ENCODE measurements around the gene CAMSAP3.

The CAMSAP3 gene, protein sequence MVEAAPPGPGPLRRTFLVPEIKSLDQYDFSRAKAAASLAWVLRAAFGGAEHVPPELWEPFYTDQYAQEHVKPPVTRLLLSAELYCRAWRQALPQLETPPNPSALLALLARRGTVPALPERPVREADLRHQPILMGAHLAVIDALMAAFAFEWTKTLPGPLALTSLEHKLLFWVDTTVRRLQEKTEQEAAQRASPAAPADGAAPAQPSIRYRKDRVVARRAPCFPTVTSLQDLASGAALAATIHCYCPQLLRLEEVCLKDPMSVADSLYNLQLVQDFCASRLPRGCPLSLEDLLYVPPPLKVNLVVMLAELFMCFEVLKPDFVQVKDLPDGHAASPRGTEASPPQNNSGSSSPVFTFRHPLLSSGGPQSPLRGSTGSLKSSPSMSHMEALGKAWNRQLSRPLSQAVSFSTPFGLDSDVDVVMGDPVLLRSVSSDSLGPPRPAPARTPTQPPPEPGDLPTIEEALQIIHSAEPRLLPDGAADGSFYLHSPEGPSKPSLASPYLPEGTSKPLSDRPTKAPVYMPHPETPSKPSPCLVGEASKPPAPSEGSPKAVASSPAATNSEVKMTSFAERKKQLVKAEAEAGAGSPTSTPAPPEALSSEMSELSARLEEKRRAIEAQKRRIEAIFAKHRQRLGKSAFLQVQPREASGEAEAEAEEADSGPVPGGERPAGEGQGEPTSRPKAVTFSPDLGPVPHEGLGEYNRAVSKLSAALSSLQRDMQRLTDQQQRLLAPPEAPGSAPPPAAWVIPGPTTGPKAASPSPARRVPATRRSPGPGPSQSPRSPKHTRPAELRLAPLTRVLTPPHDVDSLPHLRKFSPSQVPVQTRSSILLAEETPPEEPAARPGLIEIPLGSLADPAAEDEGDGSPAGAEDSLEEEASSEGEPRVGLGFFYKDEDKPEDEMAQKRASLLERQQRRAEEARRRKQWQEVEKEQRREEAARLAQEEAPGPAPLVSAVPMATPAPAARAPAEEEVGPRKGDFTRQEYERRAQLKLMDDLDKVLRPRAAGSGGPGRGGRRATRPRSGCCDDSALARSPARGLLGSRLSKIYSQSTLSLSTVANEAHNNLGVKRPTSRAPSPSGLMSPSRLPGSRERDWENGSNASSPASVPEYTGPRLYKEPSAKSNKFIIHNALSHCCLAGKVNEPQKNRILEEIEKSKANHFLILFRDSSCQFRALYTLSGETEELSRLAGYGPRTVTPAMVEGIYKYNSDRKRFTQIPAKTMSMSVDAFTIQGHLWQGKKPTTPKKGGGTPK

DNA sequence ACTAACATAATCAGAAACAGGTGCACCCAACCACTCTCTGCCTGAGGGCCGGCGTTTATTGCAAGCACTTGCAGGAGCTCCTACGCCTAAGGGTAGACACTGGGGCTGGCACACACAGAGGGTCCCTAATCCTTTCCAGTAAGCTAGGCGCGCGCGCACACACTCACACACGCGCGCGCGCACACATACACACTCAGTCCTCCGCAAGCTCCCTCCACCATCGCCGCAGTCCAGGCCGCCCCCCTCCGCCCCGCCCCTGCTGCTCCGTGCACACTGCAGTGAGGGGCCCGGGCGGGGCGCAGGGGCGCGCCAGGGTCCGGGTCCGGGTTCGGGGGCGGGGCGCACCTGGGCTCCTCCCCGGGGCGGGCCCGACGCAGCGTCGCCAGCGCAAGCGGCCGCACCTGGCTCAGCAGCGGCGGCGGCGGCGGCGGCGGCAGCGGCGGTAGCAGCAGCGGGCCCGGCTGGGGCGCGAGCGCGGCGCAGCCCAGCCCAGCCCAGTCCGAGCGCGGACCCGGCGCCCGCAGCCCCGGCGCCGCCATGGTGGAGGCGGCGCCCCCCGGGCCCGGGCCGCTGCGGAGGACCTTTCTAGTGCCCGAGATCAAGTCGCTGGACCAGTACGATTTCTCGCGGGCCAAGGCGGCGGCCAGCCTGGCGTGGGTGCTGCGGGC lies at the start of gene CAMSAP3:
Gene CAMSAP3, plus strand, starts transcription at position 398 of the 668 bp plus-strand sequence. Its CDS starts 140 bp downstream, at position 538.
- DNase-seq (ENCODE audit: low read depth) = peak; percentile 22

DNA sequence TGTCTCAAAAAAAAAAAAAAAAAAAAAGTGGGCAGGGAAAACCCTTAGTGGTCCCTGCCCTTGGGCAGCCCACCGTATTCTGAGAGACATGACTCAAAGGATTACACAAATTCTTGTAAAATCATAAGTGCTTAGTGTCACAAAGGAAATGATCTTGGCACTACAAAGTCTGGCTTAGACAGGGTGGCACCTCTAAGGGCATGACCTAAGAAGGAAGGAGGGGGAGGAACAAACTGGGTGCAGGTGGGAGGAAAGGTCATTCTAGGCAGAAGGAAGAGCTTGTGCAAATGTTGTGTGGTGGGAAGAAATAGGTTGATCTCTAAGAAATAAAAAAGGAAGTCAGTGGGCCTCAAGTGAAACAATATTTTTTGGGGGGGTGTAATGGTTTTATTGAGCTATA lies 49.8 kb upstream of the CAMSAP3 start:
- DNase-seq (ENCODE audit: low read depth) = no peak

DNA sequence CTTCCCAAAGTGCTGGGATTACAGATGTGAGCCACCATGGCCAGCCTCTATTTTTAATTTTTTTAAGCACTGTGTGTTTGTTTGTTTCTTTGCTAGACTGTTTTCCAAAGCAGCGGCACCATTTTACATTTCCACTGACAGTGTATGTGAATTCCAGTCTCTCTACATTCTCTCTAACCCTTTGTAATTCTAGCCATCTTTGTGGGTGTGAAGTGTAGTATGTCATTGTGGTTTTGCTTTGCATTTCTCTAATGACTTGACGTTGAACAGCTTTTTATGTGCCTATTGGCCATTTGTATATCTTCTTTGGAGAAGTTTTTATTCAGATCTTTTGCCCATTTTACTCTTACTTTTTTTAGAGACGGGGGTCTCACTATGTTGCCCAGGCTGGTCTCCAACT lies 48.5 kb upstream of the CAMSAP3 start:
- DNase-seq (ENCODE audit: low read depth) = no peak

DNA sequence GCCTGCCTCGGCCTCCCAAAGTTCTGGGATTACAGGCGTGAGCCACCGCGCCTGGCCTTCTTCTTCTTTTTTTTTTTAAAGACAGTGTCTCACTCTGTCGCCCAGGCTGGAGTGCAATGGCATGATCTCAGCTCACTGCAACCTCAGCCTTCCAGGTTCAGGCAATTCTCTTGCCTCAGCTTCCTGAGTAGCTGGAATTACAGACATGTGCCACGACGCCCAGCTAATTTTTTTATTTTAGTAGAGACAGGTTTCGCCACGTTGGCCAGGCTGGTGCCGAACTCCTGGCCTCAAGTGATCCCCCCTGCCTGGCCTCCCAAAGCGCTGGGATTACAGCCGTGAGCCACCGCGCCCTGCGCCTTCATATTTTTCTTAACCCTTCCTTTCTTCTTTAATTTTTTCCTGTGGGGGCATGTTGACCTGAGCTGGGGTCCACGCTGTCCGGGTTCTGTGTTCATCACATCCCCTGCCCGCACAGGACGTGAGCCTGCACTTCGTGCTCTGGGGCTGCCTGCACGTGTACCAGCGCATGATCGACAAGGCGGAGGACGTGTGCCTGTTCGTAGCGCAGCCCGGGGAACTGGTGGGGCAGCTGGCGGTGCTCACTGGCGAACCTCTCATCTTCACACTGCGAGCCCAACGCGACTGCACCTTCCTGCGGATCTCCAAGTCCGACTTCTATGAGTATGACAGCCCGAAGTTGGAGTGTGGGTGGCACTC lies 46.1 kb upstream of the CAMSAP3 start:
- DNase-seq (ENCODE audit: low read depth) = no peak

DNA sequence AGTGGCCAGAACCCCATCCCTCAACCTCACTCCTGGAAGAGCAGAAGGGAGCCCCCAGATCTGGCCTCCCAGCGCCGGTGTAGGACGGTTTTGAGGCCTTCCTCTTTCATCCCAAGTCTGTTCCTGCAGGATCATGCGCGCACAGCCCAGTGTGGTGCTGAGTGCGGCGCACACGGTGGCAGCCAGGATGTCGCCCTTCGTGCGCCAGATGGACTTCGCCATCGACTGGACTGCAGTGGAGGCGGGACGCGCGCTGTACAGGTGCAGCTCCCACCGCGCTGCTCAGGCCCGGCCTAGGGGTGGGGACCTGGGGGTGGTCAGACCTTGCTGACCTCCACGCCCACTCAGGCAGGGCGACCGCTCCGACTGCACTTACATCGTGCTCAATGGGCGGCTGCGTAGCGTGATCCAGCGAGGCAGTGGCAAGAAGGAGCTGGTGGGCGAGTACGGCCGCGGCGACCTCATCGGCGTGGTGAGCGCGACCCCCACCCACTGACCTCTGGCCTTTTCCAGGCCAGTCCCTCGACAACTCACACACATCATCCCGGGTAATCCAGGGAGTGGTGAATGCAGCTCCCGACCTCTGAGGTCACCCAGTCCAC lies 45.4 kb upstream of the CAMSAP3 start:
- DNase-seq (ENCODE audit: low read depth) = no peak

DNA sequence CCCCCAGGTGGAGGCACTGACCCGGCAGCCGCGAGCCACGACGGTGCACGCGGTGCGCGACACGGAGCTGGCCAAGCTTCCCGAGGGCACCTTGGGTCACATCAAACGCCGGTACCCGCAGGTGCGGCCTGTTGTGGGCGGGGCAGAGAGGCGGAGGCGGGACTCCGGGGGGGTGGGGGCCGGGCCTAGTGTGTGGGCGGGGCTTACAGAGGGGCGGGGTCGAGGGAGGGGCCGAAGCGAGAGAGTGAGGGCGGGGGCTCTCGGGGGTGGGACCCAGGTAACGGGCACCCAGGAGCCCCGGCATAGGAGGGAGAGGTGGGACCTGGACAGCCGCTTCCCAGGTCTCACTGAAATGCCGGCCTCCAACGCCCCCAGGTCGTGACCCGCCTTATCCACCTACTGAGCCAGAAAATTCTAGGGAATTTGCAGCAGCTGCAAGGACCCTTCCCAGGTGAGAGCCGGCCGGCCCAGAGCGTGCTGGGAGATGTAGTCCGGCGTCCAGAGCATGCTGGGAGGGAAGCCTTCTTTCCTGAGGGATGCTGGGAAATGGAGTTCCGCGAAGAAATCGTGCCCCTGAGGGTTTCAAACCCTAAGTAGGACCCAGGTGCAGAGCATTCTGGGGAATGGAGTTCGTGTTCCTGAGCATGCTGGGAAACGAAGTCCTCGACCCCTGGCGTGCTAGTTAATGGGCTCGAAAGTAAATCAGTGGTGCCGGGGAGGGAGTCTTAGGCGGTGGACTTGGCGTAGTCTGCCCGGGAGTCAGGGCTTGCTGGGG lies 44.5 kb upstream of the CAMSAP3 start:
- DNase-seq (ENCODE audit: low read depth) = no peak

DNA sequence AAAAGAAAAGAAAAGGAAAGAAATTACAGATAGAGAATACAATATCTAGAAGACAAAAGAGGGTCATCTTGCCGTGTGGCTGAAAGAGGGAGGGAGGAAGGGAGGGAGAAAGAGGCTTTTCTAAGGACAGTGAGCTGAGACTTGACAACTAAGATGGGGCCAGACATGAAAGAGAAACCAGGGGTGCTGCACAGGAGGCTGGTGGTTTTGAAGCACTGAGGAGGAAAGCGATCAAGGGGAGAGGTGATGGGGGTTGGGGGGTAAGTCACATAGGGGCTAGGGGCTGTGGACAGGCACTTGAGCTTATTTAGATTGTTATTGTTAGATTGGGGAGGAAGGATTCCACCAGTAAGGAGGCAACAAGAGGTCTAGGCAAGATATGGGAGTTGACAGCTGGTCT lies 42.9 kb upstream of the CAMSAP3 start:
- DNase-seq (ENCODE audit: low read depth) = no peak

DNA sequence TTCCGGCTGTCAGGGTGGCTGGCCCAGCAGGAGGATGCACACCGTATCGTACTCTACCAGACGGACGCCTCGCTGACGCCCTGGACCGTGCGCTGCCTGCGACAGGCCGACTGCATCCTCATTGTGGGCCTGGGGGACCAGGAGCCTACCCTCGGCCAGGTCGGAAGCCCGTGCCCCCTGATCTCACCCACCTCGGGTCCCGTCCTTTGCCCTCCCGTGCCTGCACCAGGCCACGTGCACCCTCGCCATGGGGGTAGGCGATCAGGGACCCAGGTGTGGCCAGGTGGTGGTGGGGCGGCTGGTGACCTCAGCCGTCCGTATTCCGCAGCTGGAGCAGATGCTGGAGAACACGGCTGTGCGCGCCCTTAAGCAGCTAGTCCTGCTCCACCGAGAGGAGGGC lies 41.1 kb upstream of the CAMSAP3 start:
- DNase-seq (ENCODE audit: low read depth) = no peak

DNA sequence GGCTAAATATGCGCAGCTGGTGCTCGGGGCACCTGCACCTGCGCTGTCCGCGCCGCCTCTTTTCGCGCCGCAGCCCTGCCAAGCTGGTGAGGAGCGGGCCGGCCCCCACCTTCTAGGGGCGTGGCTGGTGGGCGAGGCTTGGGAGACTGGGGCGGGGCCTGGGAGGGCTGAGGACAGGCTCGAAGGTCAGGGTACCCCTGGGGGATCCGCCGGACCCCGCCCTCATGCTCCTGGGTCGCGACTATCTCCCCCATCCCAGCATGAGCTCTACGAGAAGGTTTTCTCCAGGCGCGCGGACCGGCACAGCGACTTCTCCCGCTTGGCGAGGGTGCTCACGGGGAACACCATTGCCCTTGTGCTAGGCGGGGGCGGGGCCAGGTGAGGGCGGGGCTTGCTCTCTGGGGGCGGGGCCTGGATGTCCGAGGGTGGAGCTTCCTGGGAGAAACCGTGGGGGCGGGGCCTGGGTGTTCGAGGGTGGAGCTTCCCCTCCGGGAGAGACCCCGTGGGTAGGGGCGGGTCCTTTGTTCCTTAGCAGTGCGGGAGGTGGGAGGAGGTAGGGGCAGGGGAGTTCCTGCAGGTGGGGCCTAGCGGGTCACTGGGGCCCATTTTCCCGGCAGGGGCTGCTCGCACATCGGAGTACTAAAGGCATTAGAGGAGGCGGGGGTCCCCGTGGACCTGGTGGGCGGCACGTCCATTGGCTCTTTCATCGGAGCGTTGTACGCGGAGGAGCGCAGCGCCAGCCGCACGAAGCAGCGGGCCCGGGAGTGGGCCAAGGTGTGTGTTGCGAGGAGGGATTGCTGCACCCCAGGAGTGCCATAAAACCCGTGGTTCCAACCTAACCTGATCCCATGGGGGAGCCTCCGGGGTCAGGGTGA lies 40.4 kb upstream of the CAMSAP3 start:
- no peak for DNase-seq (ENCODE audit: low read depth)

DNA sequence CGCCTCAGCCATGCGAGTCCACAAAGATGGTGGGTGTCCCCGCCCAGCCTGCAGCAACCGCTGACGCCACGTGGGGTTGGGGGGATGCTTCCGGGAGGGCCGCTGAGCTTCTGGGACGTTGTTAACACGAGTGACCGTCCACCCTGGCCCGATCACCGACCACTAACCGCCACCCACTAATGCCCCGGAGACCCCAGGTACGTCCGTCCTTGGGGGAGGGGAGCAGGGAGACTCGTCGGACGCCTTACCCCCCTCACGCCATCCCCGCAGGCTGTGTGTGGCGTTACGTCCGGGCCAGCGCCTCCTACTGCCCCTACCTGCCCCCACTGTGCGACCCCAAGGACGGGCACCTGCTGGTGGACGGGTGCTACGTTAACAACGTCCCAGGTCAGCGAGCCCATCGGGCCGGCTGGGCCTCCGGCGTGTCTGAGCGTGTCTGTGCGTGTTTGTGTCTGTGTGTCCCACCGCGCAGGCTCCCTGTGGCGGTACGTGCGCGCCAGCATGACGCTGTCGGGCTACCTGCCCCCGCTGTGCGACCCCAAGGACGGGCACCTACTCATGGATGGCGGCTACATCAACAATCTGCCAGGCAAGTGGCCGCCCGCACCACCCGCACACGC lies 38.9 kb upstream of the CAMSAP3 start:
- DNase-seq (ENCODE audit: low read depth) = no peak

DNA sequence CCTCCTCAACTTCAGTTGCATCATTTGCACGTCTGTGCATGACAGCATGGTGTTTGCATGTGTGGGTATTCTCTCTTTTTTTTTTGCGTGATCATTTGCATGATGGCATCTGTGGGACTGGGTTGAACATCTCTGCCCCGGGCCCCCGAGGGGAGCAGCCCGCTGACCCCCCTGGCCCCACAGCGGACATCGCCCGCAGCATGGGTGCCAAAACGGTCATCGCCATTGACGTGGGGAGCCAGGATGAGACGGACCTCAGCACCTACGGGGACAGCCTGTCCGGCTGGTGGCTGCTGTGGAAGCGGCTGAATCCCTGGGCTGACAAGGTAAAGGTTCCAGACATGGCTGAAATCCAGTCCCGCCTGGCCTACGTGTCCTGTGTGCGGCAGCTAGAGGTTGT lies 37.0 kb upstream of the CAMSAP3 start:
- DNase-seq (ENCODE audit: low read depth) = no peak

DNA sequence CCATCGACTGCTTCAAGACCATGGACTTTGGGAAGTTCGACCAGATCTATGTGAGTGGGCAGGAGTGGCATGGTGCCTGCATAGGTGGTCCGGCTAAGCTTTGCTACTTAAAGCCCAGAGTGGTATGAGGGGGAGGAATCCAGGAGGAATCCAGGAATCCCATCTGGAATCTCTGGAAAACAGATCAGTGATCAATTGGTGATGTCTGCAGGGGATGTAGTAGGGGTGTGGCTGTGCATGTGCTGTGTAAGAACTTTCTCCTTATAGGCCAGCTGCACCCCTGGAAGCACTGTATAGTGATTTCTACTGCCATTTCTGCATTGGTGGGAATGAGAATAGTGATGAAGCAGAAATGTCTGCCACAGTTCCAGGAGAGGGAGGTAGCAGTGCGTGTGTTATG lies 36.6 kb upstream of the CAMSAP3 start:
- no peak for DNase-seq (ENCODE audit: low read depth)

DNA sequence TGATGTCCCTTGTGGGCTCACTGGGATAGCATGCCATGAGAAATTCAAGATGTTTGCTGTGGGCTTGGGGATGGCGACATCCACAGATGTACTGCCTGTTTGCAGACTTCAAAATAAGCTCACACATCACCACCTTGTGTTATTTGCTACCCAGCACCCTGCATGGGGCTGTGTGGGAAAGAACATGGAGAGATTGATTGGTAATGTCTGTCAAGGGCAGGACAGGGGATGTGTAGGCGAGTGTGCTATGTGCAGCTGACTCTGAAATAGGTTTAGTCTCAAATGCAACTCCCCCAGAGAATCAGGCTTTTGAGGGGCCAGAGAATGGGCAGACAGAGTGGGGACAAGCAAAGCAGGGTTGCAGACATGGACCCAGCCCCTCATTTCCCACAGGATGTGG lies 35.4 kb upstream of the CAMSAP3 start:
- no peak for DNase-seq (ENCODE audit: low read depth)

DNA sequence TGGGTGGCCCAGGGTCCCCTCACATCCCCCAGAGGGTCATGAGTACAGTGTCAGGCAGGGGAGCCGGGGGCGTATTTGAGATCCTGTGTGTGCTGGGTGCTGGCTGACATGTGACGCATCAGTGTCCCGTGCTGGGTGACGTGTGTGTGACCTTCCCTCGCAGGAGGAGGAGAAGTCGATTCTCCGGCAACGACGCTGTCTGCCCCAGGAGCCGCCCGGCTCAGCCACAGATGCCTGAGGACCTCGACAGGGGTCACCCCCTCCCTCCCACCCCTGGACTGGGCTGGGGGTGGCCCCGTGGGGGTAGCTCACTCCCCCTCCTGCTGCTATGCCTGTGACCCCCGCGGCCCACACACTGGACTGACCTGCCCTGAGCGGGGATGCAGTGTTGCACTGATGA lies 34.3 kb upstream of the CAMSAP3 start:
- DNase-seq (ENCODE audit: low read depth) = no peak

DNA sequence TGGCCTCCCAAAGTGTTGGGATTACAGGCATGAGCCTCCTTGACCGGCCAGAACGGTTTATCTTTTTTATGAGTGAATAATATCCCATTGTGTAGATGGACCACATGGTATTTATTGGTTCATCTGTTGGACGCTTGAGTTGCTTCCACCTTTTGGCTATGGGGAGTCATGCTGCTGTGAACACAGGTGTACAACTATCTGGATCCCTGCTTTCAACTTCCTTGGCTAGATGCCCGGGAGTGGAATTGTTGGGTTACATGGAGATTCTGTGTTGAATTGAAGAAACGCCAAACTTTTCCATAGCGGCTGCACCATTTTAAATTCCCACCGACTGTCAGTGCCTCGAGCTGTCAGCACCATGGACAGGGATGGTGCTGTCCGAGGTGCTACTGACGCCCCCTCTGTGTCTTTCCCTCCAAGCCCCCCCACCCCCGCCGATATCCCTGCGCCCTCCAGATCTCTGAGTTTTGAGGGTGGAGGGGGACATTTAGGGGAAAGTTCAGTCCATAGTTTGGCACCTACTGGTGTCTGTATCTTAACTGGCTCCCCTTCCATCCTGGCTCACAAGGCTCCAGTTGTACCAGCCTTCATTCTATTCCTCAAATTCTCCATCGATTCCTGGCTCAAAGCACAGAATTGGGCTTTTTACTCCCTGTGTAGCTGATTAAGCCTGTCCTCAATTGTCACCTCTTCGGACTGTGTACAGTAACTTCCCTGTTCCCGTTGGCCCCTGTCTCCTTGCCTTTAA lies 32.8 kb upstream of the CAMSAP3 start:
- no peak for DNase-seq (ENCODE audit: low read depth)

DNA sequence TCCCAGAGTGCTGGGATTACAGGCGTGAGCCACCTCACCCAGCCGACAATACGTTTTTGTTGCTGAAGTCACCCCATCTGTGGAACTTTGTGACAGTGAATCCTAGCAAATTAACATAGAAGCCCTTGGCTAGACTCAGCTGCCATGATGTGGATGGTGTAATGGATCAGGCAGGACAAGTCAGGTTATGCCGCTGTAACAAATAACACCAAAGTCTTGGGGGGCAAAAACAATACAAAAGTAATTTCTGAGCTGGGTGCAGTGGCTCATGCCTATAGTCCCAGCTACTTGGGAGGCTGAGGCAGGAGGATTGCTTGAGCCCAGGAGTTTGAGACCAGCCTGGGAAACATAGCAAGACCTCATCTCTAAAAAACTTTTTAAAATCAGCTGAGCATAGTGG lies 30.8 kb upstream of the CAMSAP3 start:
- no peak for DNase-seq (ENCODE audit: low read depth)

DNA sequence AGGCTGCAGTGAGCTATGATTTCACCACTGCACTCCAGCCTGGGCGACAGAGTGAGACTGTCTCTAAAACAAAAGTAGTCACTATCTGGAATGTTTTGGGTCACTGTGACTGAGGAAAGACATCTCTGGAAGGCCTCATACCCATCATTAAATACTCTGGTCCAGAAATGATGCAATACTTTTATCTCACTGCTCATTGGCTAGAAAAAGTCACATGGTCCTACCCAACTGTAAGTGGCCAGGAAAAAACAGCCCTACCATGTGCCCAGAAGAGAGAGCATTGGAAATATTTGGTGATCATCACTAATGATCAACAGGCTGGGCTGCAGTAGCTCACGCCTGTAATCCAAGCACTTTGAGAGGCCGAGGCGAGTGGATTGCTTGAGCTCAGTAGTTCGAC lies 30.3 kb upstream of the CAMSAP3 start:
- no peak for DNase-seq (ENCODE audit: low read depth)

DNA sequence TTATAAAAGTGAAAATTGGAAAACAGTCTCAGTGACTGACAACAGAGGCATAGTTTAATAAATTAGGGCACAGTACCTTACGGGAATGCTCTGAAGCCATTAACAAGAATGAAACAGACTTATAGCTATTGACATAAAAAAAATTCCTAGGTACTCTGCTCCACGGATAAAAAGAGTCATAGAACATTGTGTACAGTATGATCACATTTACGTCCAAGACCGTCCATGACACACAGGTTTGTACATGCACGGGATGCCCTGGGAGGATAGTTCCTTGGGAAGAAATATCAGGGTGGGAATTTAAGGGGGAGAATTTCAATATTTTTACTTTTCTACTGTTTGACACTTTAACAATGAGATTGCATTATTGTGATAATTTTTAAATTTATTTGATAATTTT lies 24.9 kb upstream of the CAMSAP3 start:
- DNase-seq (ENCODE audit: low read depth) = no peak
